Measurements from ENCODE around the gene THSD1.

The THSD1 gene, protein sequence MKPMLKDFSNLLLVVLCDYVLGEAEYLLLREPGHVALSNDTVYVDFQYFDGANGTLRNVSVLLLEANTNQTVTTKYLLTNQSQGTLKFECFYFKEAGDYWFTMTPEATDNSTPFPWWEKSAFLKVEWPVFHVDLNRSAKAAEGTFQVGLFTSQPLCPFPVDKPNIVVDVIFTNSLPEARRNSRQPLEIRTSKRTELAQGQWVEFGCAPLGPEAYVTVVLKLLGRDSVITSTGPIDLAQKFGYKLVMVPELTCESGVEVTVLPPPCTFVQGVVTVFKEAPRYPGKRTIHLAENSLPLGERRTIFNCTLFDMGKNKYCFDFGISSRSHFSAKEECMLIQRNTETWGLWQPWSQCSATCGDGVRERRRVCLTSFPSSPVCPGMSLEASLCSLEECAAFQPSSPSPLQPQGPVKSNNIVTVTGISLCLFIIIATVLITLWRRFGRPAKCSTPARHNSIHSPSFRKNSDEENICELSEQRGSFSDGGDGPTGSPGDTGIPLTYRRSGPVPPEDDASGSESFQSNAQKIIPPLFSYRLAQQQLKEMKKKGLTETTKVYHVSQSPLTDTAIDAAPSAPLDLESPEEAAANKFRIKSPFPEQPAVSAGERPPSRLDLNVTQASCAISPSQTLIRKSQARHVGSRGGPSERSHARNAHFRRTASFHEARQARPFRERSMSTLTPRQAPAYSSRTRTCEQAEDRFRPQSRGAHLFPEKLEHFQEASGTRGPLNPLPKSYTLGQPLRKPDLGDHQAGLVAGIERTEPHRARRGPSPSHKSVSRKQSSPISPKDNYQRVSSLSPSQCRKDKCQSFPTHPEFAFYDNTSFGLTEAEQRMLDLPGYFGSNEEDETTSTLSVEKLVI

DNA sequence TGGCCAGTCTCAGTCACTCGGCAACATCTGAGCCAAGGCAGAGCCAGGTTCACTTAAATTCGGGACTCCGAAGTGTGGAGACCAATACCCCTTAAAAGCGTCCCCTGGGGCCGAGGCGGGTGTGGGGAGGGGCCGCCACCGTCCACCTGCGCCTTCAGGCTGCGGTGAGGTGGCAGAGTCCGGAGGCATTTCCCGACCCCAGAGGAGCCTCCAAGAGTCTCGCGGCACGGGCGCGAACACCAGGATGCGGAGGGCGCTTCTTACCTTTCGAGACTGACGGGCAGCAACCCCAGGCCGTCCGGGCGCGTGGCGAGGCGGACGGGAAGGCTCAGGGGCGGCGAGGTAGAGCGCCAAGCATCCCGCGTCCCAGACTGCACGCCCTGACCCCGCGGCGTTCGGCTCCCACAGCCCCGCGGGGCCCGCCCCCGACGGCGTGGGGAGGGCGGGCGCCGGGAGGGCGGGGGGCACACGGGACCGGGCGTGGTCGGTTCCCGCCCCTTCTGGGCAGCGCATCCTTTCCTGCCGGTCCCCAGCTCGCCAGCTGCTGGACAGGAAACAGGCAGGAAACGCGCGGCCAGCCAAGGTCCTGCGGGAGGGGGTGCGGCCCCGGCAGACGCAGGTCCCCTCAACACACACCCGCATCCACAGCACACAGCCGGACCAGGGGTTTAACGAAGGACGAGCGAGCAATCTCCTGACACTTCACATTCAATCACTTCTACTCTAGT lies at the start of gene THSD1:
Gene THSD1 (minus strand): TSS at position 406 of the 728 bp plus-strand sequence. CDS start 3,572 bp downstream, outside the sequence.
- peak; percentile 46 to 79 for DNase-seq

DNA sequence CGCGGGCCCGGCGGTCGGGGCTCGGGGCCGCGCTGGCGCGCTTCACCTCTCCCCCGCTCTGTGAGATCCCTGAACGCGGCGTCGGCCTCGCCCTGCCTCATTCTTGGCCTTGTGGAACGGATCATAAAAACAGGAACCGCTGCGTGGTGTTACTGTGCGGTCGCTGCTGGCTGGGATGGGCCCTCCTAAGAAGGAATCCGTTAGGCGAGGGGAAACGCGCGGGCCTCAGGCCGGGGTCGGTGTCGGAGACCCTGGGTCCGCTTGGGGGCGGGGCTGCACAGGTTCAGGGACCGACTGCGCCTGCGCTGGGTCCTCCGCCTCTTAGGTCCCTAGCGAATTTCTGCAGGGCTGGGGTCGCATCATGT lies 49.7 kb upstream of the THSD1 start:
- DNase-seq: peak; percentile 69 to 95

DNA sequence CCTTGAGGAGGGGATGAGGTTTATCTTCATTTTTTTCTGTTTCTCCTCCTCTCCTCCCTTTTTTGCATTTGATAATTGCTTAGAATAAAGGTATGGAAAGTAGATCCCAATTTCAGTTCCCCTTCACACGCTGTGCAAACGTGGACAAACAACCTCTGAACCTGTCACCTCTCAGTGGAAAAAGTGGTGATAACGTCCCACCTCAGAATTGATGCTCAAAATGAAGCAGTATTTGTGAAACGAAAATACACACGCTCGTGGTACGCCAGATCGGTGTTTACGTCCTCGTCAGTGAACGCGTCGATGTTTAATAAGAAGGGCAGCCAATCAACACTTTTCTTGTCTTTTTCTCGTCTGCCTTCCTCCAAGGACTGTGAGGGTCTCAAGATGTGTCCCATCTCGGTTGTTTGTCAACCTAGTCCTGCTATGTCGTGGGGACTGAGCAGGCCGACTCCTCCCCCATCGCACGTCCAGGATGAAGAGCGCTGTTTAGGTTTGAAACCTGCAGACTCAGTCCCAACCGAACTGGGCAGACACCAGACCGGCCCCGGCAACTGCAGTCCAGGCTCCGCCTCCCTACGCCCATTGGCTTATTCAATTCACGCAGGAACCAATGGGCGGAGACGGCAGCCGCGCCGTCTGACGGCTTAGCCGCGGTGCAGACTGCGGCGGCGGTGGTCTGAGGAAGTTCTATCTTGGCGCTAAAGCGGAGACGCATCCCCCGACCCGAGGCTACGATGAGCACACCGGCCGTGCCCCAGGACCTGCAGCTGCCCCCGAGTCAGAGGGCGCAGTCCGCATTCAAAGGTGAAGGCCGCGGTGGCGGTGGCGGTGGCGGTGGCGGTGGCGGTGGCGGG lies 49.1 kb upstream of the THSD1 start, which contains the start of gene CKAP2:
Gene CKAP2 (plus strand): TSS at position 659 of the 857 bp plus-strand sequence. CDS start 79 bp downstream, at position 738.
- DNase-seq: peak; percentile 96 to 99

DNA sequence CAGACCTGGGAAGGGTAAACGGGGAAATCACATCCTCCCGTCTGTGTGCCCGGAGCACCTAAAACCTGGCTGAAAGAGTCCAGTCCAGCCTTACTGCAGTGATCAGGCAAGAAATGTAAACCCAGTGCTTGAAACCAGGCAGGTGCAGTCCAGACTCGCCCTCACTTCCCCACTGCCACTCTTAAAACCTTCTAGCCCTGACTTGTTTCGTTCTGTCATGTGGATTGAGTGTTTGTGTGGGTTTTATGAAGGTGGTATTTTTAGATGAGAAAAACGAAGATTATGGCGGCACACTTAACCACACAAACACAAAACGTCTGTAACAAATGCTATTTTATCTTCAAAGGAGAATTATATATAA lies 48.5 kb upstream of the THSD1 start:
- DNase-seq: peak; percentile 71 to 81

DNA sequence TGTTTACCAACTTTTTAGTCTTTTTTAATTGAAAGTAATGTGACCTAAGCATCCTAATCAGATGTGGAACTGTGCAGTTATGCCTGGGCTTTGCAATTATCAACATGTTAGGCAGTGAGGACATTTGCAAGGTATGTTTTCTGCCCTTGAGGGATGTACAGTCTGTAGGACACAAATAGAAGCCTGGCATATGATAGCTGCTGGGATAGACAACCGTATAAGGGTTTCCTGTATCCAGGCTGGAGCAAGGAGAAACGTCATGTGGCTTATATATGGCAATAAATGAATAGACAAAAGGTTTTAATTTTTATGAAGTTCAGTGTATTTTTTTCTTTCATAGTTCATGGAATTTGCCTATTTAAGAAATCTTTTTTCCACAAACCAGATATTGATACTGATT lies 46.5 kb upstream of the THSD1 start:
- peak in 1 of 2 experiments; percentile 17 for DNase-seq

DNA sequence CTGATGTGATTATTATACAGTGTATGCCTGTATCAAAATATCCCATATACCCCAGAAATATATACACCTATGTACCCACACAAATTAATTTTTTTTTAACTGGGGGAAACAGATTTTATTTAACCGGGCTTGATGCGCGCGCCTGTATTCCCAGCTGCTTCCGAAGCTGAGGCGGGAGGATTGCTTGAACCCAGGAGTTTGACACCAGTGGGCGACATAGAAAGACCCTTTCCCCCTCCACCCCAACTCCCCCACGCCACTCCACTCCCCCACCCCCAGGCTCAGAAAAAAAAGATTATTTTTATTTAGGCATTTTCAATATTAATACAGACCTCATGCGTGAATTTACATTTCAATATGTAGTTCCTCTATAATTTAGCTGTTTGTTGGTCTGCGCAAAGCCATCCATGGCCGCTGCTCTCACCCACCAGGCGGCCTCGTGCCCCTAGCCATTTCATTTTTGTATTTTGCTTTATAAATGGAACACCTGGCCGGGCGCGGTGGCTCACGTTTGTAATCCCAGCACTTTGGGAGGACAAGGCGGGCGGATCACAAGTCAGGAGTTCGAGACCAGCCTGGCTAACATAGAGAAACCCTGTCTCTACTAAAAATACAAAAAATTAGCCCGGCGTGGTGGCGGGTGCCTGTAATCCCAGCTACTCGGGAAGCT lies 45.3 kb upstream of the THSD1 start:
- DNase-seq: no peak

DNA sequence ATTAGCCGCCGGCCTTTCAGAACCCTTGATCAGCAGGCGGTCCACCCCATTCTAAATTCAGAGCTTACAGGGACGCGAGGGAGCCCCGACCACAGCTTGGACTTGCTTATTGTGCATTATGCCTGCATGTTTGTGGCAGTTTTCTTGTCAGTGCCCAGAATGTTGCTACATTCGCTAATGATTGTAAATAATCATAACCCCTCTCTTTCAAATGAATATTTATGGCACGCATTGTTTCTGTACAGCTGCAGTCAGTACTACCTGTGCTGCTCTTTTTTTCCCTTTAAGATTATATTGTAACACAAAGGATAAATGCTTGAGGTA lies 44.8 kb upstream of the THSD1 start:
- DNase-seq: no peak

DNA sequence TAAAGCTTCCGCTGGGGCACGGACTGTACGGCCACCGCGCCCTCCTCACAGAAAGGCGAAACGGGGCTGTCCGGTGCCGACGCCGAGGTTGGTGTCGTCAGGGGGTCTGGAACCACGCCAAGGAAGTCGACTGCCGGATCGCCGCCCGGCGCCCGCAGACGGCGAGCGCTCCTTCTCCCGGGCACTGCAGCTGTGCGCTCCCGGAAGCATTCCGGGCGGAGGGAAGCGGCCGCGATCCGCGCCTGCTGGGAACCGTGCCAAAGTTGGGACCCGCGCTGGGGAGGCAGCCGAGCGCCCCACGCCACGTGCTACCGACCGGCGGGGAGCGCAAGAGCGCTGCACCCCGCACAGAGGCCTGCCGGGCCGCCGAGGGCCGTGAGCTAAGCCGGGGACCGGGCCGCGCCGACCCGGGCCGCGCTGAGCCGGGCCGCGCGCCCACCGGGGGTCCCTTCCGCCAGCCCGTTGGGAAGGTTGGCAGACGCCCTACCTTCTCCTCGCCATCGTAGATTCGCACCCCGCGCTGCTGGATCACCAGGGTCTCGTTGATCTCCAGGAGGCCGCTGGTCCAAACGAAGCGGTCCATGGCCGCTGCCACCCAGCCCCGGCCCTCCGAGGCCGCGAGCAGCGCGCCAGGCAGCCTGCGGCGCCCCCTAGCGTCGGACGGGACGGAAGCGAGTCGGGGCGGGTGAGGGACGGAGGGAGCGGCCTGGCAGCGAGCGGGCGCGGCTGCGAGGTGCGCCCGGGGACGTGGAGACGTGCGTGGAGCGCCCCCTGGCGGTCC lies 44.2 kb upstream of the THSD1 start, which contains the start of gene VPS36:
Gene VPS36 (minus strand): TSS at position 623 of the 781 bp plus-strand sequence. CDS start 40 bp downstream, at position 583.
- DNase-seq: peak; percentile 82 to 99

DNA sequence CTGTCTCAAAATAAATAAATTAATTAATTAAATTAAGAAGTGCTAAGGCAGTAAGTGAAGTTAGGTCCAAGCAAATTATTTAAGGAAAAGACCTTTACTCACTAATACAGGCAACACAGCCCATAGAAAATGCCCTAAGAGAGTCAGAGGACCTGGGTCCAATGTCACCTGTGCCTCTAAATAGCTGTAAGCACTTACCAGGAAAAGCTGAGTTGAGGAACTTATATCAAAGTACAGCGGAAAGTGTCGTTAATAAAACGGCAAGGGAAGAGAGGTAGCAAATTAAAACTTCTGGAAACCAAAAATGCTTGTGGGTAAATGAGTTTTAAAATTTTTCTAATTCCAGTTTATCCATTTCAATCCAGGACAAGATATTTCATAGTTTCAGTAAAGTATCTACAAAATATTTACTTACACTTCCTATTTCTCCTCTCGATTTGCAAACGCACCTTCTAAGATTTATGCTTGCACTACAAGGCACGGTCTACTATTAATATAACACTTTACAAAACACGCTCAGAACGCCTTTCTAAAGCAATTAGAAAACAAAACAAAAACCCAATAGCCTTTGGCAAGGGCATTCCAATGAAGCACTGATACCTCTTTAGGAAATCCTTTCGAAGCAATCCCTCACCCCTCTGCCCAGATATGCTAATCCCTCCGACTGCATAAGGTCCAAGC lies 43.5 kb upstream of the THSD1 start:
- peak; percentile 57 to 66 for DNase-seq

DNA sequence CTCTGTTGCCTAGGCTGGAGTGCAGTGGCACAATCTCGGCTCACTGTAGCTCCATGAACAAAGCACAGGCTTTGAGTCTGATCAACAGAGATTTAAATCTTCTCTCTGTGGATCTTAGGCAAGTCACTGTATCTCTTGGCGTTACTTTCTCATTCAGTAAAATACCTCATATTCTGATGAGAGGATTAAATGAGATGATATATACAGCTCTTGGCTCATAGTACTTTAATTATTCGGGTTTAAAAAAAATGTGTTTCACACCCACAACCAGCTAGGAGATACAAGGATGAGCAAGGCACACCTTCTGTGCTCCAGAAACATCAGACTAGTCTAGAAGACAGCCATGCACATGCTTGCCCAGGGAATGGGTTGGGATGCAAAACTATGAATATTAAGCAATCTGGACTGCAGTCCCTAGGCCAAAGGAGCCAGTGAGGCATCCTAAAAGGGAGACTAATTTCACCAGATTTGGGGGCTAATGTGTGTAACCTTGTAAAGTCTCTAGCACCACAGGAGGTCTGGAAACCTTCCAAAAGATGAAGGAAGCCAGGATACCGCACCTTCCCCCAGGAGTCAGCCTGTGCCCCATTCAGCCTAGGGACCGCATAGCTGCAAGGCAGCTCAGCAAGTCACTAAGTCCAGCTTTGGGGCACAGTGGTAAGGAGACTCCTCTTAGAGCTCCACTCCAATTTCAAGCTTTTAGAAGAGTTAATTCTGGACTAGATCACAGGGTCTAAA lies 42.0 kb upstream of the THSD1 start:
- DNase-seq: peak in 1 of 2 experiments; percentile 13

DNA sequence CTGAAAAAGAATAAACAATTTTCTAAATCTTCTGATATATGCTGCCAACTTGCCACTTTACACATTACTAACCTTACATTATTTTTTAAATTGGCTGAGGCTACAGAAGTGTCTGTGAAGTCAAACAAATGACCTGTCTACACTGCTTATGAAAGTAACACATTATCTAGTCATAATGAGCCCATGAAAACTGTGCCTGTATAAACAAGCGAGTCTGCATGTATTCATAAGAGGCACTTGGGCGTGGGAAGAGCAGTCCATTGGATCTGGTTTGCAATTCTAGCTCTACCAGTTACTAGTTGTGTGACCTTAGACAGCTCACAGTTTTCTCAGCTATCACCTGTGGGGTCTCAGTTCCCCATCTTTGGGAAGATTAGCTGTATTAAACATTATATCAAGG lies 41.4 kb upstream of the THSD1 start:
- DNase-seq: peak; percentile 22 to 23

DNA sequence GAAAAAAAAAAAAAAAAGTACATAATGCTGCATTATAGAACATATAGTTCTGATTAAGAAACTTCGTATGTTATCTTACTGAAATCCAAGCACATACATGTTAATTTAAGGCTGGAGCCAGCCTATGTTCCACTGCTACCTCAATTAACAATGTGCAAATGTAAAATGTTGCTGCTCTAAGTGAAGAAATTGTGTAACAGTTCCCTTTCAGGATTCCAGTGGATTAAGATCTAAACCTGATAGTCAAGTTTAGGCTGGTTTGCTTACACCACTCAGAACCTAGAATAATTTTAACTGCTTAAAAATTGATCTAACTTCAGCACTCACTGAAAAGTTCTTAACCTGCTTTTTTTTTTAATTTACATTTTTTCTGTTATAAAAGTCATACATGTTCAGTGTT lies 40.3 kb upstream of the THSD1 start:
- DNase-seq: no peak

DNA sequence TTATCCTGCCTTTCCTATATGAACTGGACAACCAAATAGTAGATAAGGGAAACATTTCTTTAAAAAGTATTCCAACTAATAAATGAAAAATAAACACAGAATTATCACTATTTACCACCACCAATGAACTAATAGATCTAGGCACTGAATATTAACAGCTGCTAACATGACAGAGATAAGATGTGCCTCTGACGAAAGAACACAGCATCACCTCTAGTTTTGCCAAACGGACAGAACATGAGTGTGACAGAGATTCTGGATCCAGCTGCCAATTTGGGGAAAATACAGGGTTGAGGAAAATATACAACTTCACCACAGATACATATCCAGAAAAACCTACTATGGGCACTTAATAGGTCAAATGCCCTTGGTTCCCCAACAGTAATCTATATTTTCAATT lies 26.5 kb upstream of the THSD1 start:
- no peak for DNase-seq

DNA sequence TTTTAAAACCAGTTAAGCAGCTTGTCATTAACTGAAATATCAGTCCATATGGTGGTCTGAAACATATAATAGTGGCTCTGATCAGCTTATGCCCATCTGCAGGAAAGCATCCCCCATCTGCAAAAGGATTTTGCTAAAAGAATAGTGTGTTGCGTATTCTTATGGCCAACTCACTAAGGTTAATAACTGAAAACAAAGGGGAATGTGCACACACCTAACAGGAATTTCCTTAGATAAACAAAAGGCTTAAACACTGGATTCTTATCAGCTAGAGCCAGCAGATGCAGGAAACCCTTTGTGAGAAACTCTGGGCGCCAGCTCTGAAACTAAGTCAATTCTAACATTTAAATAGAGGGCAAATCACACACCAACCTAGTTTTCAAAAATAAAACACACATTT lies 22.3 kb upstream of the THSD1 start:
- DNase-seq: peak; percentile 98 to 99

DNA sequence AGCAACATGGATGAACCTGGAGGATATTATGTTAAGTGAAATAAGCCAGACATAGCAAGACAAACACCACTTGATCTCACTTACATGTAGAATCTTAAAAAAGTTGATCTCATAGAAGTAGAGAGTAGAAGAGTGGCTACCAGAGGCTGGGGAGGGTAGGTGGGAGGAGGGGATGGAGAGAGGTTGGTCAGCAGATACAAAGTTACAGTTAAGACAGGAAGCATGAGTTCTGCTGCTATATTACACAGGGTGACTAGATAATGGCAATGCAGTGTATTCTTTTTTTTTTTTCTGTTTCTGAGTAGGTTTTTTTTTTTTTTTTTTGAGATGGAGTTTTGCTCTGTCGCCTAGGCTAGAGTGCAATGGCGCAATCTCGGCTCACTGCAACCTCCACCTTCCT lies 15.2 kb upstream of the THSD1 start:
- no peak for DNase-seq

DNA sequence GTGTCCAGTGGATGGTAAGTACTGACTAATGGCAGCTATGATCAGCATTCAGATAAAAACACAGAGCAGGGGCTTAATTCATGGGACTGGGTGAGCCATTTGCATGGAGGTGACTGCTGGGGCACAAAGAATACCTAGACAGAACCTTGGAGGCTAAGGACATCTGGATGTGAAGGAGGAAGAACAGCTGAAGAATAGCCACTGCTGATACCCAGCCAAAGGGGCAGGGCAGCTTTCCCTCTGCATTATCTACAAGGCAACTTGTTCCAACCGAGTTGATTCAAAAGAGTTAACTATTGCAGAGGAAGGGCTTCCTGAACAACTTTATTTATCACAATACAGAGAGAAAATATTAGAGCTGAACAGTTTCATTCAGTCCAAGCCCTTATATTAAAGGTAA lies 13.1 kb upstream of the THSD1 start:
- no peak for DNase-seq

DNA sequence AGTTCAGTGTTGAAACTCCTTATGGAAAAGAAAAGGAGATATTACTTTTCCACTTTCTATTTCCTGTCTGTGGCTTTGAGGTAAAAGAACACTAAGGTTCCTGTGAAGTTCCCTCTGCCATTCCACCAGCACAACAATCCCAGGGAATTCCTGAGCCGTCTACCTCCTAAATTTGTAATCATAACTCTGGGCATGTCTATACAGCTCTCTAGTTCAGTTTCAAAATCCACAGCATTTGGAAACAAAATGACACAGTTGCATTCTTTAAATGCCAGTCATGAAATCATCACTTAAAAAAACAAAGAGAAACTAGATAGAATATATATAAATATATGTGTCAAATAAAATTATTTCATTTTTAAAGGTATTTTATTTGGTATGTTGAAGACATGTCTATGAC lies 9.0 kb upstream of the THSD1 start:
- DNase-seq: no peak

DNA sequence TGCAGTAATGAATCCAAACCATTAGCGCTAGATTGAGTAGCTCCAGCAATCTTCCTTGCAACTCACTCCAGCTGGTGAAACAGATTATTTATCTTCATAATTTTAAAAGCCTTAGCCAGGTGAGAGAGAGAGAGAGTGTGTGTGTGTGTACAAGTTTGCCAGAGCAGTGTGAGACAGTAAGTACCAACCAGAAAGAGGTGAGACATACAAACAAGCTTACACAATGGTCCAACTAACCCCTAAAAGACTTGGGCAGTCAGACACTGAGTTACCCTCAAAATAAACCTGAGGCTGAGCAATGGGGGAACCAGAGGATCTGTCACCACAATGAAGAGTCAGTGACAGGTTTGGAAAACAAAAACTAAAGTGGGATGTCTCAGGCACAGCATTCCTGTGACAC lies 8.1 kb upstream of the THSD1 start:
- no peak for DNase-seq

DNA sequence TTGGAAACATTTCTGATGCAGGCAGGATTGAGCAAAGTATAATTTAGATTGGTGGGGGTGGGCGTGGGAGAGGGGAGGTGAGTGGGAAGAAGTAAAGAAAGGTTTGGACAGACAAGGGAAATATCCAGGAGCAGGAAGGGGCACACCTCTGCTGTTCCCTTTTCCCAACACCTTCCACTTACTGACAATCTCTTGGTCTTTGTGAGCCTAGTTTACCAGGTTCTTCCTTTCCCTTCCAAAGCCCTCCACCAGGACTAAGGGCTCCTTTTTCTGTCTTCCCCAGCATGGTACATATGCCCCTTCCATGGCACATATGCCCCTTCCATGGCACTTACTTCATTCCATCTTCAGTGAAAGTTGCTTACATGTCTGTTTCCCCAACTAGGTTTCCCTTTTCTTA lies 6.2 kb upstream of the THSD1 start:
- DNase-seq: no peak

DNA sequence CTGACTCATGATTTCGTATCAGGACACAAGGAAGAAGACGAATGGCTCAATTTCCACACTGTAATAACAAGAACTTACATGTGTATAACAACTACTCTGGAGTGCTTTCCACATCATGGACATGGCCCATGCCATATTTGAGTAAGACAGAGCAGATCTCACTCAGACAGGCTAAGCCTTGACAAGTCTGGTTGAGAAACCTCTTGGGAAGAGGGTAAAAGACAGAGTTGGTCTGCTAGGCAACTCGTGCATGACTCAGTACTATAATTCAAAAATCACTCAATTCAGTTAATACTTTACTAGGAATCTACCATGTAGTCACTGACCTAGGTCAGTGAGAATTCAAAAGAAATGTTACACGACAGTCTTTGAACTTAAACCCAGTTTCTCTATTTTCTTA lies 5.7 kb upstream of the THSD1 start:
- DNase-seq: no peak
